GM21447 (cell line): ENCODE measurements around the gene RBBP7.
"Not testable (repeated sequence)": the region's sequence is repeated elsewhere in the genome, so short reads cannot be mapped to it uniquely, and the experiment has no call there.

Source experiments
- ATAC-seq: cut with Tn5 transposase; IDR thresholded peaks from one replicate; pipeline ENCODE4 v1.9.1; 2021; ENCODE audit not compliant: unreplicated experiment

The RBBP7 gene

GRCh38 chrX:16867947-16868346, 2.2 kb downstream of the RBBP7 start:
- ATAC-seq, result no peak

- no peak for ATAC-seq
Observed at GRCh38 chrX:16862829-16863228, 7.3 kb downstream of the RBBP7 start.

- no peak for ATAC-seq
Observed at GRCh38 chrX:16856744-16857143, 13.4 kb downstream of the RBBP7 start.

GRCh38 chrX:16856076-16856404, 14.1 kb downstream of the RBBP7 start:
- ATAC-seq, result not testable (repeated sequence)

- ATAC-seq, result no peak
Observed at GRCh38 chrX:16855363-16856075, 14.6 kb downstream of the RBBP7 start.

- no peak for ATAC-seq
Observed at GRCh38 chrX:16853537-16853936, 16.6 kb downstream of the RBBP7 start.

- no peak for ATAC-seq
Observed at GRCh38 chrX:16852617-16853179, 17.5 kb downstream of the RBBP7 start.

GRCh38 chrX:16851827-16852226, 18.3 kb downstream of the RBBP7 start:
- ATAC-seq, result no peak

GRCh38 chrX:16851421-16851820, 18.7 kb downstream of the RBBP7 start:
- ATAC-seq, result no peak

- no peak for ATAC-seq
Observed at GRCh38 chrX:16848541-16848940, 21.6 kb downstream of the RBBP7 start.

GRCh38 chrX:16845686-16846085, 24.5 kb downstream of the RBBP7 start:
- no peak for ATAC-seq

GRCh38 chrX:16843208-16843909, 26.8 kb downstream of the RBBP7 start:
- ATAC-seq, result no peak

- no peak for ATAC-seq
Observed at GRCh38 chrX:16842684-16843083, 27.5 kb downstream of the RBBP7 start.

- ATAC-seq, result no peak
Observed at GRCh38 chrX:16839852-16840460, 30.2 kb downstream of the RBBP7 start.

GRCh38 chrX:16839219-16839851, 30.8 kb downstream of the RBBP7 start:
- ATAC-seq, result no peak

GRCh38 chrX:16838202-16839066, 31.7 kb downstream of the RBBP7 start:
- ATAC-seq, result no peak

- no peak for ATAC-seq
Observed at GRCh38 chrX:16836371-16836770, 33.8 kb downstream of the RBBP7 start.

- ATAC-seq, result no peak
Observed at GRCh38 chrX:16834806-16835205, 35.4 kb downstream of the RBBP7 start.

GRCh38 chrX:16832301-16832700, 37.9 kb downstream of the RBBP7 start:
- no peak for ATAC-seq

- no peak for ATAC-seq
Observed at GRCh38 chrX:16828124-16828908, 41.8 kb downstream of the RBBP7 start.
